Vagina (tissue), 2 donors: ENCODE data around the gene EYS. TPM values are rescaled to one million over a fixed set of nuclear protein-coding genes. Genes with fewer than 3 reads are reported as not detected.

Source experiments
- DNase-seq, 2 donors: peaks; one replicate each; pipeline ENCODE4 v3.0.0-alpha.2; 2017; ENCODE audit errors: extremely low spot score in 2 of 2
- H3K27ac ChIP-seq: fragments of 200-600 bp; sonication (generic); one replicate; pipeline ENCODE4 v1.5.1; 2019
- H3K27me3 ChIP-seq: fragments of 200-600 bp; sonication (generic); one replicate; pipeline ENCODE4 v1.5.1; 2019
- H3K36me3 ChIP-seq, 2 donors: fragments of 200-600 bp; sonication (generic); one replicate each; pipeline ENCODE4 v1.5.1; 2017 to 2019
- H3K4me1 ChIP-seq: fragments of 200-600 bp; sonication (generic); one replicate; pipeline ENCODE4 v1.5.1; 2019
- H3K4me3 ChIP-seq, 2 donors: fragments of 200-600 bp; sonication (generic); 1 replicate in 1 of 2; 2 replicates in 1 of 2; pipeline ENCODE4 v1.5.1; 2016 to 2019
- H3K9me3 ChIP-seq: fragments of 200-600 bp; sonication (generic); one replicate; pipeline ENCODE4 v1.5.1; 2019
- POLR2A ChIP-seq, 2 donors: fragments of 450-650 bp; IDR thresholded peaks; one replicate each; pipeline ENCODE4 v1.6.1; 2017; ENCODE audit warnings: antibody characterized with exemption in 2 of 2, mild to moderate bottlenecking in 2 of 2, moderate library complexity in 2 of 2
- POLR2AphosphoS5 ChIP-seq, 2 donors: sonication (generic); formaldehyde crosslinking; IDR thresholded peaks; one replicate each; pipeline ENCODE4 v1.9.0; 2017; ENCODE audit warnings: antibody characterized with exemption in 2 of 2, mild to moderate bottlenecking in 2 of 2, low read depth in 1 of 2; ENCODE audit not compliant: insufficient read depth in 1 of 2
- intact Hi-C: fragments of 100-400 bp; cut with DNase I; formaldehyde crosslinking; loops from one replicate; pipeline ENCODE4 v1.15.1; 2023
- total RNA-seq: library from RNA; depleted of rRNA; stranded (reverse); fragments of >200 nt; gene quantifications from one replicate; pipeline ENCODE4 v1.2.3, GENCODE V29; 2016
- TF ChIP-seq, protein P1 (sequence below), 3 experiments: fragments of 450-650 bp in 2 of 3; fragments of 200-600 bp in 1 of 3; sonication (generic) in 1 of 3; IDR thresholded peaks; one replicate each; pipeline ENCODE4 v1.5.1; 2017 to 2019; ENCODE audit warnings: antibody characterized with exemption in 3 of 3, mild to moderate bottlenecking in 2 of 3, moderate library complexity in 2 of 3

The EYS gene
- not detected for total RNA-seq

DNA sequence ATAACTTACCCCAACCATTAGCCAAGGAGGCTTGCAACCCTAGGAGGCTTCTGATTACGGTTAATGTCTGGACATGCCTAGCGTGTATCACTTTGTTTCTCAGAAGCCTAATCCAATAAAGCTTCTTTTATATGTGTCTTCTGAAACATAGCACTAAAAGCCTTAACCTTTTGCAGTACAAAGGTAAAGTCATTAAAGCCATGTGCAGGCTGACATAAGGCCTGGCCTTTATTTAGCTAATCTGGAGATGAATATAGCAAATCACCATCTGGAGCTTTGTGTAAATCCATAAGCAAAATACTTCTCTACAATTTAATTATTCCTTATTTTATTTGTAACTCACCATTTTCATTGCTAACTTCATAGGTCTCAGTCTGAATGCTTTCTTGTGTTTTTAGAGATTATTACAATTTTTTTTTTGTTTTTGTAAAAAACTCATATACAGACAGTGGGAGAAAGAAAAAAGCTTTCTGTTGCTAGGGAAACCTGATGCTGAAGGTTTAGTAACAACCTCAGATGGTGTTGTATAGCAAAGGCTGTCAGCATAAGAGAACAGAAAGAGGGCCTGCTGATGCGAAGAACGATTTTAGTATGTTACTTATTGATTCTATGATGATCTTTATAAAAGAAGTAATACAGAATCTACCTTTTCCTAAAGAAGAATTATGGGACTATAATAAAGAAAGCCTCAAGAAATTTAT lies at the start of gene EYS:
Gene EYS (minus strand): TSS at position 101 of the 701 bp plus-strand sequence. CDS start 211,816 bp downstream, outside the sequence.
- no peak within 1 kb of the TSS for H3K27ac ChIP-seq
- H3K27me3 ChIP-seq, result no peaks in the 10 kb centered on the region
- no peak within 1 kb of the TSS for H3K4me3 ChIP-seq
- no peaks in the 10 kb centered on the region for H3K9me3 ChIP-seq
- DNase-seq, result no peak
- TF ChIP-seq POLR2AphosphoS5 (IDR thresholded peaks at IDR 0.05; ENCODE audit: insufficient read depth in 1 of 2, low read depth in 1 of 2) (no peak), POLR2A (IDR thresholded peaks at IDR 0.05) (no peak)
- TF ChIP-seq, protein P1, sequence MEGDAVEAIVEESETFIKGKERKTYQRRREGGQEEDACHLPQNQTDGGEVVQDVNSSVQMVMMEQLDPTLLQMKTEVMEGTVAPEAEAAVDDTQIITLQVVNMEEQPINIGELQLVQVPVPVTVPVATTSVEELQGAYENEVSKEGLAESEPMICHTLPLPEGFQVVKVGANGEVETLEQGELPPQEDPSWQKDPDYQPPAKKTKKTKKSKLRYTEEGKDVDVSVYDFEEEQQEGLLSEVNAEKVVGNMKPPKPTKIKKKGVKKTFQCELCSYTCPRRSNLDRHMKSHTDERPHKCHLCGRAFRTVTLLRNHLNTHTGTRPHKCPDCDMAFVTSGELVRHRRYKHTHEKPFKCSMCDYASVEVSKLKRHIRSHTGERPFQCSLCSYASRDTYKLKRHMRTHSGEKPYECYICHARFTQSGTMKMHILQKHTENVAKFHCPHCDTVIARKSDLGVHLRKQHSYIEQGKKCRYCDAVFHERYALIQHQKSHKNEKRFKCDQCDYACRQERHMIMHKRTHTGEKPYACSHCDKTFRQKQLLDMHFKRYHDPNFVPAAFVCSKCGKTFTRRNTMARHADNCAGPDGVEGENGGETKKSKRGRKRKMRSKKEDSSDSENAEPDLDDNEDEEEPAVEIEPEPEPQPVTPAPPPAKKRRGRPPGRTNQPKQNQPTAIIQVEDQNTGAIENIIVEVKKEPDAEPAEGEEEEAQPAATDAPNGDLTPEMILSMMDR (IDR thresholded peaks at IDR 0.05), result no peak
- no peaks in the 10 kb centered on the region for H3K4me1 ChIP-seq
- intact Hi-C loops, result no loop called here
- H3K36me3 ChIP-seq, result no peaks in the 10 kb centered on the region

DNA sequence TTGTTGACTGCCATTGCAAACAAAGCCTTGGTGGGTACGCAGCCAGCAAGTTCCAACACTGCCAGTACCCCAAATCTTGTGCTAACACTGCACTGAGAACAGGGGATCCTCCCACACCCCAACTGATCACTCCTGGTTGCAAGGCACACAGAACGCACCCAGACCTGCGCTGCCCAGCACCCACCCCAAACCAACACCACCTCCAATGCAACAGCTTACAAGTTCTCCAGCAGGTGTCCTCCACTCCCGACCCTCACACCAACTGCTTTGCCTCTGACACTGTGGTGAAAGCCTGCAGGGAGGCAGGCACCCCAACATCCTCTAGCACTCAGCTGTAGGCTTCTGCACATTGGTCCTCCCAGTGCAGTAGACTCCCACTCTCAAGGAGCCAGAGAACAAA lies 39.3 kb upstream of the EYS start:
- intact Hi-C loops, result no loop called here
- Histone ChIP-seq H3K27ac (no peak overlapping the region), H3K9me3 (peaks cover 4% of the 10 kb centered on the region), H3K4me1 (no peaks in the 10 kb centered on the region), H3K27me3 (no peaks in the 10 kb centered on the region), H3K36me3 (no peaks in the 10 kb centered on the region), H3K4me3 (no peak overlapping the region)
- TF ChIP-seq POLR2A (IDR thresholded peaks at IDR 0.05) (no peak), POLR2AphosphoS5 (IDR thresholded peaks at IDR 0.05; ENCODE audit: insufficient read depth in 1 of 2, low read depth in 1 of 2) (no peak)
- TF ChIP-seq, protein P1 (IDR thresholded peaks at IDR 0.05), result no peak
- no peak for DNase-seq

DNA sequence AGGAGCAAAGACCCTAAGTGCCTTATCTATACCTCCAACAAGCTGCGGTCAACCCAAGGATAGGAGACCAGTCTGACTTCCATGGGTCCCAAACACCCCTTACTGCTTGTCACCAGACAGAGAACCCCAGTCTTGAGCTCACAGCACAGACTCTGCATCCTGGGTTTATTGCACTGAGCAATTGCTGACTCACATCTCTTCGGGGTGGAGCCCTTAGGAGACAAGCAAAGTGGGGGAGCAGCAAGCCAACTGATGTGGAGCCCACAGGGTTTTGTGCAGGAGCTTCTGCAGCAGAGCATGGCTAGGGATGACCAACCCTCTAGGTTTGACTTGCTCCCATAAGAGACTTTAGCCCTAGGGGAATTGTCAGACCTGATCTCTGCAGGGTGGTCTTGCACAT lies 38.6 kb upstream of the EYS start:
- H3K27me3 ChIP-seq, result no peaks in the 10 kb centered on the region
- TF ChIP-seq, protein P1 (IDR thresholded peaks at IDR 0.05), result no peak
- TF ChIP-seq POLR2A (IDR thresholded peaks at IDR 0.05), result no peak
- H3K36me3 ChIP-seq, result no peaks in the 10 kb centered on the region
- no peaks in the 10 kb centered on the region for H3K4me1 ChIP-seq
- DNase-seq, result no peak
- H3K4me3 ChIP-seq, result no peak overlapping the region
- H3K9me3 ChIP-seq, result peaks cover 4% of the 10 kb centered on the region
- intact Hi-C loops, result no loop called here
- no peak overlapping the region for H3K27ac ChIP-seq

DNA sequence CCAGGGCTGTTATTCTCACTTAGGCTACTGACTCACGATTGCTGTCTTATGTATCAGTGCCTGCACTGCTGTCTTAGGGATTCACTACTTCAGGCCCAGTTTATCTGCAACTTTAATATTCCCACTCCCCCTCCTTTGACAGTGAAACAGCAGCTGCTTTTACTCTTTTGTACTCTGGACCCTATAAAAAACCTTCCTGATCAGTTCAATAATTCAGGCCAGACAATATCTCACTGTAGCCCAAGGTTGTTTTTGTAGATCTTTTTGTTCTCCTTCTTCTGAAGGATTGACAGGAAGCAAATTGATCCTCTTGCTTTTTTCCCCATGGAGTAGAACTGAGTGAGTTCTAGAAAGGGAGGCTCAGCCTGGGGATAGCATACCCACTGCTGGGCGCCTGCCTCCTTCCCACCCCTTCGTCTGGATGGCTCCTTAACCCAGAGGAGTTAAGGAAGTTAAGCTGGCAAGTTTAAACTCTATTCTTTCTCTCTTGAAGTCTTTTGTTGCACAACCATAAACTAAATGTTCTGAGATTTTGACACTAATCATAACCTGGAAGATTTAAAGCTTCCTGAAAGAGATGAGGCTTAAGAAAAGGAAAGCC lies 22.0 kb upstream of the EYS start:
- Histone ChIP-seq H3K4me1 (no peaks in the 10 kb centered on the region), H3K27me3 (no peaks in the 10 kb centered on the region), H3K27ac (no peak overlapping the region), H3K36me3 (no peaks in the 10 kb centered on the region), H3K4me3 (no peak overlapping the region), H3K9me3 (no peaks in the 10 kb centered on the region)
- DNase-seq, result no peak
- intact Hi-C loops, result no loop called here
- TF ChIP-seq, protein P1 (IDR thresholded peaks at IDR 0.05), result no peak
- TF ChIP-seq POLR2A (IDR thresholded peaks at IDR 0.05) (no peak), POLR2AphosphoS5 (IDR thresholded peaks at IDR 0.05; ENCODE audit: insufficient read depth in 1 of 2, low read depth in 1 of 2) (no peak)

DNA sequence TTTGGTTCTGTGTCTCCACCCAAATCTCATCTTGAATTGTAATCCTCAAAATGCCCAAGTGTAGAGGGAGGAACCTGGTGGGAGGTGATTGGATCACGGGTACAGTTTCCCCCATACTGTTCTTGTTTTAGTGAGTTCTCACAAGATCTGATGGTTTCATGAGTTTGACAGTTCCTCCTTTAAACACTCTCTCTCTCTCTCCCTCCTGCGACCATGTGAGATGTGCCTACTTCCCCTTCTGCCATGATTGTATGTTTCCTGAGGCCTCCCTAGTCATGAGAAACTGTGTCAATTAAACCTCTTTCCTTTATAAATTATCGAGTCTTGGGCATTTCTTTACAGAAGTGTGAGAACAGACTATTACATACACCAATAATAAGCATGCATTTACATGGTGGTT lies 12.1 kb upstream of the EYS start:
- Histone ChIP-seq H3K27ac (no peak overlapping the region), H3K4me3 (no peak overlapping the region), H3K27me3 (no peaks in the 10 kb centered on the region), H3K9me3 (no peaks in the 10 kb centered on the region), H3K36me3 (no peaks in the 10 kb centered on the region), H3K4me1 (no peaks in the 10 kb centered on the region)
- no peak for DNase-seq
- intact Hi-C loops, result no loop called here
- TF ChIP-seq POLR2AphosphoS5 (IDR thresholded peaks at IDR 0.05; ENCODE audit: insufficient read depth in 1 of 2, low read depth in 1 of 2) (no peak), POLR2A (IDR thresholded peaks at IDR 0.05) (no peak)
- TF ChIP-seq, protein P1 (IDR thresholded peaks at IDR 0.05), result no peak
